ENCODE measurements around the gene MAGI2.

DNA sequence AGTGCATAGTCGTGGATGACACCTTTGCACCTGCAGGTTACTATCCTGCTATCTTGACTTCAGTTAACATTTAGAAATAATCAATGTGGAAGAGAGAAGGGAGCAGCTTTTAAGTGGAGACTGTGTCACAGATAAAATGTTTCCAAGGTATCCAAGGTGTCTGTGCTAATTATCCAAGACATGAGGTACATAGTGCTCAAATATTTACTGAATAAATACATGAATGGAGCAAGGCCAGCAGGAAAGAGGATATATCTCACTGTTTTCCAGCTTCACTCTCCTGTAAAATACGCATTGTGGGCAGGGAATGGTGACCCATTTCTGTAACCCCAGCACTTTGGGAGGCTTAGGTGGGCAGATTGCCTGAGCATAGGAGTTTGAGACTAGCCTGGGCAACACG lies 1102.5 kb downstream of the MAGI2 start:
- TF ChIP-seq, protein P1, sequence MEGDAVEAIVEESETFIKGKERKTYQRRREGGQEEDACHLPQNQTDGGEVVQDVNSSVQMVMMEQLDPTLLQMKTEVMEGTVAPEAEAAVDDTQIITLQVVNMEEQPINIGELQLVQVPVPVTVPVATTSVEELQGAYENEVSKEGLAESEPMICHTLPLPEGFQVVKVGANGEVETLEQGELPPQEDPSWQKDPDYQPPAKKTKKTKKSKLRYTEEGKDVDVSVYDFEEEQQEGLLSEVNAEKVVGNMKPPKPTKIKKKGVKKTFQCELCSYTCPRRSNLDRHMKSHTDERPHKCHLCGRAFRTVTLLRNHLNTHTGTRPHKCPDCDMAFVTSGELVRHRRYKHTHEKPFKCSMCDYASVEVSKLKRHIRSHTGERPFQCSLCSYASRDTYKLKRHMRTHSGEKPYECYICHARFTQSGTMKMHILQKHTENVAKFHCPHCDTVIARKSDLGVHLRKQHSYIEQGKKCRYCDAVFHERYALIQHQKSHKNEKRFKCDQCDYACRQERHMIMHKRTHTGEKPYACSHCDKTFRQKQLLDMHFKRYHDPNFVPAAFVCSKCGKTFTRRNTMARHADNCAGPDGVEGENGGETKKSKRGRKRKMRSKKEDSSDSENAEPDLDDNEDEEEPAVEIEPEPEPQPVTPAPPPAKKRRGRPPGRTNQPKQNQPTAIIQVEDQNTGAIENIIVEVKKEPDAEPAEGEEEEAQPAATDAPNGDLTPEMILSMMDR (conservative IDR thresholded peaks at IDR 0.05 in 1 of 2, IDR thresholded peaks at IDR 0.05 in 1 of 2; ENCODE audit: extremely low read depth in 1 of 2, insufficient read depth in 1 of 2, low read depth in 1 of 2, low read length in 2 of 2) = no peak
- TF ChIP-seq EZH2 (IDR thresholded peaks at IDR 0.05; ENCODE audit: borderline replicate concordance, low read length) = no peak
